Lower leg skin (tissue), 3 donors: ENCODE results near the gene MSANTD3.

Source experiments
- POLR2A ChIP-seq, 2 donors: fragments of 450-650 bp; IDR thresholded peaks; one replicate each; pipeline ENCODE4 v1.6.1; 2016 to 2017; ENCODE audit warnings: antibody characterized with exemption in 2 of 2, mild to moderate bottlenecking in 1 of 2, moderate library complexity in 1 of 2
- TF ChIP-seq, protein P1 (sequence below), 3 donors: fragments of 450-650 bp; IDR thresholded peaks; one replicate each; pipeline ENCODE4 v1.5.1; 2016; ENCODE audit warnings: antibody characterized with exemption in 3 of 3, mild to moderate bottlenecking in 3 of 3, moderate library complexity in 2 of 3

DNA sequence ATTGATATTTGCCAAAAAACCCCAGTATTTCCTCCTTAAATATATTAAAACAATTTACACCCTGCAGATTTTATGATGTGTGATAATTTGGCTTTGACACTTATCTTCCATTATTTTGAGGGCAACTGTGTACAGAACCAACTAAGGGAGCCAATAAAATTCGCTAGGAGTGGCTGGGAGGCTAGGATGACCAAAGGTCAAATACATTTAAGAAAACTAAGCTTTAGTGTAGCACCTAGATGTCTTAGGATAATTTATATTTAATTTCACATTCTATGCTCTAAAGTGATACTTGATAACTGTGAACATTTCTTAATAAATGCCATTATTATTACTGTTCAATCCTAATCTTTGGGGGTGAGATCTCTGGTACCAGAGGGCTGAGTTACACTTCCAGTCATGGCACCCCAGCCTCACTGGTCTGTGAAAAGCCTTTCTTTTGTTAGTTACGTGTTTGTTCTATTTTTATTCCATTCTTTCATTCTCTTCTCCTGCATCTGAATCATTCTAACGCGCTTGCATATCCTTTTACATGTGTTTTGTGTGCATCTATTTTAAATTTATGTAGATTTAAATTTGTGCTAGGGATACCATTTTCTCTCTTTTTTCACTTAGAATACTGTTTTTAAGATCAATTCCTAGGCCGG, 19.1 kb downstream of the MSANTD3 start:
- TF ChIP-seq, protein P1, sequence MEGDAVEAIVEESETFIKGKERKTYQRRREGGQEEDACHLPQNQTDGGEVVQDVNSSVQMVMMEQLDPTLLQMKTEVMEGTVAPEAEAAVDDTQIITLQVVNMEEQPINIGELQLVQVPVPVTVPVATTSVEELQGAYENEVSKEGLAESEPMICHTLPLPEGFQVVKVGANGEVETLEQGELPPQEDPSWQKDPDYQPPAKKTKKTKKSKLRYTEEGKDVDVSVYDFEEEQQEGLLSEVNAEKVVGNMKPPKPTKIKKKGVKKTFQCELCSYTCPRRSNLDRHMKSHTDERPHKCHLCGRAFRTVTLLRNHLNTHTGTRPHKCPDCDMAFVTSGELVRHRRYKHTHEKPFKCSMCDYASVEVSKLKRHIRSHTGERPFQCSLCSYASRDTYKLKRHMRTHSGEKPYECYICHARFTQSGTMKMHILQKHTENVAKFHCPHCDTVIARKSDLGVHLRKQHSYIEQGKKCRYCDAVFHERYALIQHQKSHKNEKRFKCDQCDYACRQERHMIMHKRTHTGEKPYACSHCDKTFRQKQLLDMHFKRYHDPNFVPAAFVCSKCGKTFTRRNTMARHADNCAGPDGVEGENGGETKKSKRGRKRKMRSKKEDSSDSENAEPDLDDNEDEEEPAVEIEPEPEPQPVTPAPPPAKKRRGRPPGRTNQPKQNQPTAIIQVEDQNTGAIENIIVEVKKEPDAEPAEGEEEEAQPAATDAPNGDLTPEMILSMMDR (IDR thresholded peaks at IDR 0.05) = no peak
- TF ChIP-seq POLR2A (IDR thresholded peaks at IDR 0.05) = no peak
